ENCODE data around the gene NEU3. TPM values are rescaled to one million over a fixed set of nuclear protein-coding genes. Genes with fewer than 3 reads are reported as not detected.

NEU3 gene
- total and polyA plus RNA-seq, 4 donors, result 2.7 to 9.5 (median 5.3) TPM

GRCh38 chr11:74980634-74981033 lies 8.1 kb upstream of the NEU3 start:
- TF ChIP-seq YY1 (IDR thresholded peaks at IDR 0.05) (no peak), RAD21 (IDR thresholded peaks at IDR 0.05) (no peak), HNF4G (IDR thresholded peaks at IDR 0.05) (no peak), HNF4A (conservative IDR thresholded peaks at IDR 0.05) (no peak), ZBTB33 (IDR thresholded peaks at IDR 0.05) (no peak), SP1 (IDR thresholded peaks at IDR 0.05) (no peak), FOXA2 (IDR thresholded peaks at IDR 0.05) (no peak), TAF1 (conservative IDR thresholded peaks at IDR 0.05) (no peak), CTCF (IDR thresholded peaks at IDR 0.05; ENCODE audit: low read depth, low read length, missing input control) (no peak)
- no peak overlapping the region for H3K9ac ChIP-seq (ENCODE audit: low read depth in 1 of 2, low read length in 2 of 2)
- 86% methylated on average over 2 of the region's 2 CpGs for WGBS
- DNase-seq (ENCODE audit: low spot score), result no peak
- H3K9me3 ChIP-seq (ENCODE audit: control insufficient read depth in 4 of 4, low read length in 3 of 4), result no peaks in the 10 kb centered on the region
- H3K27me3 ChIP-seq (ENCODE audit: control insufficient read depth in 4 of 4, insufficient read depth in 4 of 4, low read length in 3 of 4), result no peaks in the 10 kb centered on the region
- H3K36me3 ChIP-seq (ENCODE audit: control insufficient read depth in 4 of 4, insufficient read depth in 3 of 4, low read depth in 1 of 4, low read length in 3 of 4), result peaks cover 0 to 5% (median 1%) of the 10 kb centered on the region in 4 donors
- H3K4me1 ChIP-seq (ENCODE audit: control insufficient read depth in 4 of 4, insufficient read depth in 4 of 4, low read length in 3 of 4), result peaks cover 3 to 50% (median 42%) of the 10 kb centered on the region in 4 donors
- no peak overlapping the region for H3K27ac ChIP-seq (ENCODE audit: low read depth in 1 of 2, low read length in 2 of 2)
- H3K4me3 ChIP-seq (ENCODE audit: low read depth in 1 of 3, low read length in 3 of 3), result no peak overlapping the region

GRCh38 chr11:74981888-74982287 lies 6.8 kb upstream of the NEU3 start:
- no peak overlapping the region for H3K27ac ChIP-seq (ENCODE audit: low read depth in 1 of 2, low read length in 2 of 2)
- H3K4me3 ChIP-seq (ENCODE audit: low read depth in 1 of 3, low read length in 3 of 3), result no peak overlapping the region
- DNase-seq (ENCODE audit: low spot score), result no peak
- H3K9ac ChIP-seq (ENCODE audit: low read depth in 1 of 2, low read length in 2 of 2), result no peak overlapping the region
- H3K9me3 ChIP-seq (ENCODE audit: control insufficient read depth in 4 of 4, low read length in 3 of 4), result no peaks in the 10 kb centered on the region
- H3K4me1 ChIP-seq (ENCODE audit: control insufficient read depth in 4 of 4, insufficient read depth in 4 of 4, low read length in 3 of 4), result peaks cover 3 to 44% (median 40%) of the 10 kb centered on the region in 4 donors
- 36% methylated on average over 1 of the region's 1 CpG for WGBS
- no peaks in the 10 kb centered on the region for H3K27me3 ChIP-seq (ENCODE audit: control insufficient read depth in 4 of 4, insufficient read depth in 4 of 4, low read length in 3 of 4)
- peaks cover 0 to 3% (median 1%) of the 10 kb centered on the region in 4 donors for H3K36me3 ChIP-seq (ENCODE audit: control insufficient read depth in 4 of 4, insufficient read depth in 3 of 4, low read depth in 1 of 4, low read length in 3 of 4)
- TF ChIP-seq RXRA (IDR thresholded peaks at IDR 0.05) (no peak), HNF4A (conservative IDR thresholded peaks at IDR 0.05) (peak; percentile 17 to 45), CTCF (IDR thresholded peaks at IDR 0.05; ENCODE audit: low read depth, low read length, missing input control) (no peak)

DNA sequence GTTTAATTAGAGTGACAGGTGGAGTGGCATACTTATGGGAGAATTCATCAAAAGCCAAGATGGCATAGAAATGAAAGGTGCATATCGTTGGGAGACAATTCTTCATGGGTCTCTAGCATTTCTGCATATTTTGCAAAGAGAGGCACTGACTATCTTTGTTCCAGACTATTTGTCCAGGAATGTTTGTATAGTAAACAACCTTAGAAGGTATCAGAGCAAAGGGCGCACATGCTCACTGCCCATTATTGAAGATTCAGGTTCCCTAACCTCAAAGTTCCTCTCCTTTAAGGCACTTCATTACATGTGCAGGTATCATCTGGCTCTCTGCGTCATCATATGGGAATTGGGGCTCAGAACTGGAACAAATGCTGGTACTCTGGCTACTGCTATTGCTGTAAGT lies 4.7 kb upstream of the NEU3 start:
- Histone ChIP-seq H3K36me3 (ENCODE audit: control insufficient read depth in 4 of 4, insufficient read depth in 3 of 4, low read depth in 1 of 4, low read length in 3 of 4) (peaks cover 0 to 1% (median 0%) of the 10 kb centered on the region in 4 donors), H3K9me3 (ENCODE audit: control insufficient read depth in 4 of 4, low read length in 3 of 4) (no peaks in the 10 kb centered on the region), H3K4me3 (ENCODE audit: low read depth in 1 of 3, low read length in 3 of 3) (no peak overlapping the region), H3K4me1 (ENCODE audit: control insufficient read depth in 4 of 4, insufficient read depth in 4 of 4, low read length in 3 of 4) (peaks cover 2 to 41% (median 34%) of the 10 kb centered on the region in 4 donors), H3K27me3 (ENCODE audit: control insufficient read depth in 4 of 4, insufficient read depth in 4 of 4, low read length in 3 of 4) (no peaks in the 10 kb centered on the region), H3K9ac (ENCODE audit: low read depth in 1 of 2, low read length in 2 of 2) (no peak overlapping the region), H3K27ac (ENCODE audit: low read depth in 1 of 2, low read length in 2 of 2) (peak overlapping the region in 1 of 2 donors; percentile 13)
- 32% methylated on average over 3 of the region's 3 CpGs for WGBS
- DNase-seq (ENCODE audit: low spot score), result no peak
- peak; percentile 47 to 58 for TF ChIP-seq HNF4A (conservative IDR thresholded peaks at IDR 0.05)
- TF ChIP-seq, protein P1, sequence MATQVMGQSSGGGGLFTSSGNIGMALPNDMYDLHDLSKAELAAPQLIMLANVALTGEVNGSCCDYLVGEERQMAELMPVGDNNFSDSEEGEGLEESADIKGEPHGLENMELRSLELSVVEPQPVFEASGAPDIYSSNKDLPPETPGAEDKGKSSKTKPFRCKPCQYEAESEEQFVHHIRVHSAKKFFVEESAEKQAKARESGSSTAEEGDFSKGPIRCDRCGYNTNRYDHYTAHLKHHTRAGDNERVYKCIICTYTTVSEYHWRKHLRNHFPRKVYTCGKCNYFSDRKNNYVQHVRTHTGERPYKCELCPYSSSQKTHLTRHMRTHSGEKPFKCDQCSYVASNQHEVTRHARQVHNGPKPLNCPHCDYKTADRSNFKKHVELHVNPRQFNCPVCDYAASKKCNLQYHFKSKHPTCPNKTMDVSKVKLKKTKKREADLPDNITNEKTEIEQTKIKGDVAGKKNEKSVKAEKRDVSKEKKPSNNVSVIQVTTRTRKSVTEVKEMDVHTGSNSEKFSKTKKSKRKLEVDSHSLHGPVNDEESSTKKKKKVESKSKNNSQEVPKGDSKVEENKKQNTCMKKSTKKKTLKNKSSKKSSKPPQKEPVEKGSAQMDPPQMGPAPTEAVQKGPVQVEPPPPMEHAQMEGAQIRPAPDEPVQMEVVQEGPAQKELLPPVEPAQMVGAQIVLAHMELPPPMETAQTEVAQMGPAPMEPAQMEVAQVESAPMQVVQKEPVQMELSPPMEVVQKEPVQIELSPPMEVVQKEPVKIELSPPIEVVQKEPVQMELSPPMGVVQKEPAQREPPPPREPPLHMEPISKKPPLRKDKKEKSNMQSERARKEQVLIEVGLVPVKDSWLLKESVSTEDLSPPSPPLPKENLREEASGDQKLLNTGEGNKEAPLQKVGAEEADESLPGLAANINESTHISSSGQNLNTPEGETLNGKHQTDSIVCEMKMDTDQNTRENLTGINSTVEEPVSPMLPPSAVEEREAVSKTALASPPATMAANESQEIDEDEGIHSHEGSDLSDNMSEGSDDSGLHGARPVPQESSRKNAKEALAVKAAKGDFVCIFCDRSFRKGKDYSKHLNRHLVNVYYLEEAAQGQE (IDR thresholded peaks at IDR 0.05), result no peak
- TF ChIP-seq TAF1 (conservative IDR thresholded peaks at IDR 0.05), result no peak
- no peak for TF ChIP-seq ZBTB33 (IDR thresholded peaks at IDR 0.05)
- TF ChIP-seq FOXA2 (IDR thresholded peaks at IDR 0.05), result no peak
- no peak for TF ChIP-seq CTCF (IDR thresholded peaks at IDR 0.05; ENCODE audit: low read depth, low read length, missing input control)
